ENCODE results near the gene NOVA1.

The NOVA1 gene

GRCh38 chr14:26486922-26487321 lies 110.9 kb downstream of the NOVA1 start:
- intact Hi-C loops (cut with DNase I; ENCODE audit: low total_unique reads): no loop called here
- Histone ChIP-seq H3K4me1 (no peaks in the 10 kb centered on the region), H3K27me3 (no peaks in the 10 kb centered on the region), H3K36me3 (no peaks in the 10 kb centered on the region), H3K9me3 (no peaks in the 10 kb centered on the region), H3K4me3 (no peak overlapping the region), H3K27ac (no peak overlapping the region)
- TF ChIP-seq CTCF (IDR thresholded peaks at IDR 0.05): no peak
- no peak for DNase-seq

- Histone ChIP-seq H3K4me1 (no peaks in the 10 kb centered on the region), H3K4me3 (no peak overlapping the region), H3K9me3 (no peaks in the 10 kb centered on the region), H3K27ac (no peak overlapping the region), H3K36me3 (no peaks in the 10 kb centered on the region), H3K27me3 (no peaks in the 10 kb centered on the region)
- DNase-seq: no peak
- no peak for TF ChIP-seq CTCF (IDR thresholded peaks at IDR 0.05)
- intact Hi-C loops (cut with DNase I; ENCODE audit: low total_unique reads): no loop called here
These were observed 113.3 kb downstream of the NOVA1 start for GRCh38 chr14:26484562-26484961.

- no peak overlapping the region for H3K27ac ChIP-seq
- no peak for TF ChIP-seq CTCF (IDR thresholded peaks at IDR 0.05)
- no peaks in the 10 kb centered on the region for H3K9me3 ChIP-seq
- DNase-seq: no peak
- intact Hi-C loops (cut with DNase I; ENCODE audit: low total_unique reads): no loop called here
- H3K4me1 ChIP-seq: no peaks in the 10 kb centered on the region
- H3K36me3 ChIP-seq: no peaks in the 10 kb centered on the region
- H3K4me3 ChIP-seq: no peak overlapping the region
- H3K27me3 ChIP-seq: no peaks in the 10 kb centered on the region
These were observed 118.9 kb downstream of the NOVA1 start for GRCh38 chr14:26478967-26479366.

- Histone ChIP-seq H3K36me3 (peaks cover 0 to 6% (median 0%) of the 10 kb centered on the region in 3 donors), H3K27ac (no peak overlapping the region), H3K4me3 (no peak overlapping the region), H3K27me3 (no peaks in the 10 kb centered on the region), H3K4me1 (no peaks in the 10 kb centered on the region), H3K9me3 (no peaks in the 10 kb centered on the region)
- no peak for TF ChIP-seq CTCF (IDR thresholded peaks at IDR 0.05)
- no peak for DNase-seq
- intact Hi-C loops (cut with DNase I; ENCODE audit: low total_unique reads): no loop called here
These were observed 131.0 kb downstream of the NOVA1 start for GRCh38 chr14:26466862-26467261.

- Histone ChIP-seq H3K9me3 (no peaks in the 10 kb centered on the region), H3K36me3 (peaks cover 0 to 6% (median 0%) of the 10 kb centered on the region in 3 donors), H3K4me3 (no peak overlapping the region), H3K27me3 (no peaks in the 10 kb centered on the region), H3K27ac (no peak overlapping the region), H3K4me1 (no peaks in the 10 kb centered on the region)
- TF ChIP-seq CTCF (IDR thresholded peaks at IDR 0.05): no peak
- no peak for DNase-seq
- intact Hi-C loops (cut with DNase I; ENCODE audit: low total_unique reads): no loop called here
These were observed 134.7 kb downstream of the NOVA1 start for GRCh38 chr14:26463136-26463535.

GRCh38 chr14:26454105-26454504 lies 143.7 kb downstream of the NOVA1 start:
- intact Hi-C loops (cut with DNase I; ENCODE audit: low total_unique reads): no loop called here
- Histone ChIP-seq H3K27ac (no peak overlapping the region), H3K9me3 (no peaks in the 10 kb centered on the region), H3K4me1 (no peaks in the 10 kb centered on the region), H3K4me3 (no peak overlapping the region), H3K27me3 (no peaks in the 10 kb centered on the region), H3K36me3 (no peaks in the 10 kb centered on the region)
- no peak for TF ChIP-seq CTCF (IDR thresholded peaks at IDR 0.05)
- no peak for DNase-seq
